ENCODE measurements around the gene ATG14. TPM values are rescaled to one million over a fixed set of nuclear protein-coding genes. Genes with fewer than 3 reads are reported as not detected.

The ATG14 gene
- total and polyA plus RNA-seq, 8 donors = 7.1 to 25.6 (median 23.3) TPM

GRCh38 chr14:55377236-55377635 is 34.4 kb downstream of the ATG14 start:
- TF ChIP-seq CTCF (IDR thresholded peaks at IDR 0.05) = no peak
- Histone ChIP-seq H3K9me3 (no peaks in the 10 kb centered on the region), H3K36me3 (peaks cover 0 to 59% of the 10 kb centered on the region in 2 donors), H3K4me1 (no peaks in the 10 kb centered on the region), H3K4me3 (no peak overlapping the region), H3K27ac (no peak overlapping the region), H3K27me3 (no peaks in the 10 kb centered on the region)
- DNase-seq (no peak), ATAC-seq (no peak)
- intact Hi-C loops (cut with DNase I) = no loop called here

GRCh38 chr14:55374771-55375170 is 36.9 kb downstream of the ATG14 start:
- H3K36me3 ChIP-seq = peaks cover 0 to 35% of the 10 kb centered on the region in 2 donors
- DNase-seq = no peak

GRCh38 chr14:55373784-55374705 is 37.6 kb downstream of the ATG14 start:
- H3K9me3 ChIP-seq = no peaks in the 10 kb centered on the region
- H3K27ac ChIP-seq = no peak overlapping the region
- ATAC-seq (no peak), DNase-seq (no peak)
- no peaks in the 10 kb centered on the region for H3K4me1 ChIP-seq
- no peak overlapping the region for H3K4me3 ChIP-seq
- TF ChIP-seq CTCF (IDR thresholded peaks at IDR 0.05) = no peak
- H3K36me3 ChIP-seq = peaks cover 0 to 37% of the 10 kb centered on the region in 2 donors
- H3K27me3 ChIP-seq = no peaks in the 10 kb centered on the region
- intact Hi-C loops (cut with DNase I) = no loop called here

More at GRCh38 chr14:55374771-55375170, 36.9 kb downstream of the ATG14 start:
- Histone ChIP-seq H3K27me3 (no peaks in the 10 kb centered on the region), H3K4me1 (no peaks in the 10 kb centered on the region), H3K9me3 (no peaks in the 10 kb centered on the region), H3K4me3 (no peak overlapping the region), H3K27ac (no peak overlapping the region)
- no peak for TF ChIP-seq CTCF (IDR thresholded peaks at IDR 0.05)
- intact Hi-C loops (cut with DNase I) = no loop called here
- no peak for ATAC-seq

- ATAC-seq (no peak), DNase-seq (no peak)
- Histone ChIP-seq H3K27me3 (no peaks in the 10 kb centered on the region), H3K4me3 (no peak overlapping the region), H3K27ac (no peak overlapping the region), H3K9me3 (no peaks in the 10 kb centered on the region), H3K4me1 (no peaks in the 10 kb centered on the region), H3K36me3 (peaks cover 0 to 46% of the 10 kb centered on the region in 2 donors)
- TF ChIP-seq CTCF (IDR thresholded peaks at IDR 0.05) = no peak
- intact Hi-C loops (cut with DNase I) = no loop called here
Observed at GRCh38 chr14:55372825-55373224, 38.8 kb downstream of the ATG14 start.

- H3K36me3 ChIP-seq = peaks cover 0 to 46% of the 10 kb centered on the region in 2 donors
- no peak overlapping the region for H3K4me3 ChIP-seq
- no peak for TF ChIP-seq CTCF (IDR thresholded peaks at IDR 0.05)
- H3K27ac ChIP-seq = no peak overlapping the region
- no peaks in the 10 kb centered on the region for H3K4me1 ChIP-seq
- intact Hi-C loops (cut with DNase I) = no loop called here
- H3K9me3 ChIP-seq = no peaks in the 10 kb centered on the region
- H3K27me3 ChIP-seq = no peaks in the 10 kb centered on the region
- ATAC-seq = no peak
- no peak for DNase-seq
Observed at GRCh38 chr14:55372423-55372822, 39.2 kb downstream of the ATG14 start.

Data from left lung (tissue), 10 donors.